NCI-H1436 (cell line): ENCODE measurements around the gene KRT37.
"Not testable (repeated sequence)": the region's sequence is repeated elsewhere in the genome, so short reads cannot be mapped to it uniquely, and the experiment has no call there.

Experiments used
- DNase-seq: peaks from one replicate; lab custom pipeline; 2025; lab: John Stamatoyannopoulos, UW

KRT37 gene

DNA sequence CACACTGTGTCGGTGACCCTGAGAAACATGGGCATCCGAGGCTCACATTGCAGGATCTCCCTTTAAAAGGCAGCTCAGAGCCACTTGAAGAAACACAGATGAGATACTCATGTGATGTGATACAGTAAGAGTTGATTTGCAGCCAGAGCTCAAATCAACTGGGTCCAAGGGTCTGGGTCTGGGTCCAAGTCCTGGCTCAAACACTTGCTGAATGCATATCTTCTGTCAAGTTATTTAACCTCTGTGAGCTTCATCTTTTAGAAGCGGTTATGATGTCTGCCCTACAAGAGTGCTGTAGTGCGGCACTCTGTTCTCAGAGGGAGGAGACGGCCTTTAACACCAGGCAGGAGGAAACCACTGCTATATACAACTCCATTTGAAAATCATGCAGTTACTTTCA is 10.0 kb upstream of the KRT37 start:
- no peak for DNase-seq

DNA sequence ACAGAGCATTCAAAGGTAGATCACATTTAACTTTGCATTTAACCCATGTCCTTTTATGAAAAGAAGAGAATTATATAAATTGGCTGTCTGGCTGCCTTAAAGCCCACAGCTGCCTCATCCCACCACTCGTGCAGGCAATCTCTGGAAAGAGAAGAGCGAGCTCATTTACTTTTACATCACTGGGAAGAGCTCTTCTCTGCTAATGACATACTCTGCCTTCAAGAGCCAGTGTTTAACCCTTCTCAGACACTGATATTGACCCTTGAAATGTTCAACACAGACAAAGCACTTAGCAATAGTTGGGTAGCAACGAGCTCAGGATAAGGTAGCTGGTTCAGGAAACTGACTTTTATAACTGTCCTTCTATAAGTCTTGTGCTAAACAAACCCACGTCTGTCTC is 9.6 kb upstream of the KRT37 start:
- DNase-seq, result no peak

- no peak for DNase-seq
Measured at GRCh38 chr17:41433586-41433985, 9.2 kb upstream of the KRT37 start.

DNA sequence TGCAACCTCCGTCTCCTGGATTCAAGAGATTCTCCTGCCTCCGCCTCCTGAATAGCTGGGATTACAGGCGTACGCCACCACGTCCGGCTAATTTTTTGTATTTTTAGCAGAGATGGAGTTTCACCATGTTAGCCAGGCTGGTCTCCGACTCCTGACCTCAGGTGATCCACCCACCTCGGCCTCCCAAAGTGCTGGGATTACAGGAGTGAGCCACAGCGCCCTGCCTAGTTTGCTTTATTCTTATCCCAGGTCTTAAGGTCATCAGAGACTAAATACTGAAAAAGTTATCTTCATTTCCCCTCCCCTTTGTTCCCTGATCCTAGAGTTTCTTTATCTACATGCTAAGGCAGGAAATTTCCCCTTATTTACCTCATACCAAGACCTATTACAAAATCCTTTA is 6.0 kb upstream of the KRT37 start:
- DNase-seq, result not testable (repeated sequence)

- DNase-seq, result no peak
Measured at GRCh38 chr17:41429667-41430066, 5.3 kb upstream of the KRT37 start.

- DNase-seq, result no peak
Measured at GRCh38 chr17:41428591-41429291, 4.4 kb upstream of the KRT37 start.

- DNase-seq, result not testable (repeated sequence)
Measured at GRCh38 chr17:41422586-41422985, 1.8 kb downstream of the KRT37 start.

- DNase-seq, result no peak
Measured at GRCh38 chr17:41421617-41422016, 2.8 kb downstream of the KRT37 start.

DNA sequence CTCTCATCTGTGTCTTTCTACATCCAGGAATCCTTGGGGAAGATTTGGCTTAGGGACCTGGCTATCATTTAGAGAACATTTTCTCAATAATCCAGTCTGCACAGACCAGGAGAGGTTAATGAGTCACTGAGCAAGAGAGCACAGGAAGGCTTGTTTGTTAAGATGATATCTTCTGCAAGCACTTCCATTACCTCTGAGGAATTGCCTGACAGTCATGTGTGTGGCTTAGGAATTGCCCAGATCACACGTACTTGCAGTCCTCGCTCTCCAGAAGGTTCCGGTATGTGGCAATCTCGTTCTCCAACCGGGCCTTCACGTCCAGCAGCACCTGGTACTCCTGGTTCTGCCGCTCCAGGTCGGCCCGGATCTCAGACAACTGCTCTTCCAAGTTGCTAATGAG is 3.3 kb downstream of the KRT37 start:
- DNase-seq, result no peak

GRCh38 chr17:41420134-41420533 is 4.3 kb downstream of the KRT37 start:
- no peak for DNase-seq

- DNase-seq, result no peak
Measured at GRCh38 chr17:41419716-41420115, 4.7 kb downstream of the KRT37 start.

- DNase-seq, result no peak
Measured at GRCh38 chr17:41418116-41418860, 6.1 kb downstream of the KRT37 start.

GRCh38 chr17:41417576-41418015 is 6.8 kb downstream of the KRT37 start:
- DNase-seq, result no peak

- DNase-seq, result no peak
Measured at GRCh38 chr17:41417127-41417526, 7.3 kb downstream of the KRT37 start.

DNA sequence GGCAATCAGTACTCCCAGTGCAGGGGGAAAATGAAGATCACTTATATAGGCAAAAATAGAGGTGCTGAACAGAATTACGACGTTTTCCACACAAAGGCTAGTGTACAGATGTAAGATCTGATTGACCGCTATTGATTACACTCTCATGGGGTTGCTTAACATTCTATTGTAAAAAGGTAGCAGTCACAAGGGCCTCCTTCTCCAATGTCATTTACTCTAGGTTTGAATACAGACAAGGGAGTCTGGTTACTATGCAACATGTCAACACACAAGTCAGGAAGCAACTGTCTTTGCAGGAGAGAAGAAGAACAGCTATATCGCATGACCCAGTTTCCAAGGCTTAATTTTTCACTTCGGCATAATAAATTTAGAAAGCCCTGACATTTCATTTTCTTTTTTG is 7.9 kb downstream of the KRT37 start:
- DNase-seq, result no peak

DNA sequence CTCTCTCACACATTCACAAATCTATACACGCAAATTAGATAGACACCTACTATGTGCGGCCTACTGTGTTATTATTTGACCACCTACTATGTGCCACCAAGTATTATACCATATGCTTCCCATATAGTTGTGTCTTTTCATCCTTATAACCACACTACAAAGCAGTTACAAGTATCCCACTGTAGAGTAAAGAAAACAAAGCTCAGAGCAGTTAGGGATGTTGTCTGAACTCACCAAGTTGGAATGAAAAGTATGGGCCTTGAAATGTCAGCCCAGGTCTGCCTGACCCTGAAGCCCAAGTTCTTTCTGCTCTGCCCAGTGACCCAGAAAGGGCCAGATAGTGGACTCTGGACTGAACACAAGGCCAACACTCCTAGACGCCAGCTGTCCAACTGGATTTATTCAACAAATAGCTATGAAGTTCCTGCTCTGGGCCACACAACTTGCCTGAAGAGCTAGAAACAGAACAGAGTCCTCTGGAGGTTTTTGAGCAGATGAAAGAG is 8.5 kb downstream of the KRT37 start:
- DNase-seq, result no peak

- DNase-seq, result no peak
Measured at GRCh38 chr17:41415411-41415810, 9.0 kb downstream of the KRT37 start.

DNA sequence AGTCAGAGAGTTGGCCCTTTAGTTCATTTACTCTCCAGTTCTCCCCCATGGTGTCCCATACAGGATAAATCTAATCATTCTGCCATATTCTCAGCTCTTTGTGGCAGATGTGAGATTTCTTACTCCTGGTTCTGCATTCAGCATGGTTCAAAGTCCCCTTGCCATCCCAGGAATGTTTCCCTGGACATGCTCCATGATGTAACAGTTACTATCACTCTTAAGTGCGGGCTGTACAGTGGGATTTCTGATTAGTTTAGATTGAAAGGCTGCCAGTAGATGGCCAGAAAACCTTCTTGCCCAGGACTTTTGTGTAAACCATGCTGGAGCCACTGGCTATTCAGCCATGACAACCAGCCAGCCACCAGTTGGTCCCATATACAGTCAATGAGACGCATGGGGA is 10.4 kb downstream of the KRT37 start:
- no peak for DNase-seq

DNA sequence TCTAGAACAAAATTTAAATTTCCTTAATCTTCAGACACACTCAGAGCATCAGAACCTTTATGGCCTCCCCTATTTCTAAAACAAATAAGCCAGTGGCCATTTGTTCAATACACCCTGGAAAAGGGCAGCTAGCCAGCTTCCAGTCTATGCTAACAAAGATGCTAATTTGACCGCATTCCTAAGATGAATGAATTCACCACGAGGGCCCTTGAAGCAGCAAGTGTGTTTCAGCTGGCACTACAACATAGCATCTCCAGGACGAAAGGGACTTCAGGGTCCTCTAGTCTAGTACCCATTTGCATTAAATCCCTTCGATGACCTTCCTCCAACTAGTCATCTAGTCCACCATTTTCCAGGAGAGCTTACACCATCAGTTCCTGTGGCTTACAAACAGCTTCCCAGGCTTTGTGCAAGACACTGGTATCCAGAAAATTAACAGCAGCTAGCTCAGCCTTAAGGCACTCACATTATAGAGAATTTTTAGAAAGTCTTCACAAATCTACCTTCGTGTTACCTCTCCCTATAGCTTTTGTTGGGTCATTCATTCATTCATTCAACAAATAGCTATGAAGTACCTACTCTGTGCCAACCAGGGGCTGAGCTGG is 10.9 kb downstream of the KRT37 start:
- no peak for DNase-seq

DNA sequence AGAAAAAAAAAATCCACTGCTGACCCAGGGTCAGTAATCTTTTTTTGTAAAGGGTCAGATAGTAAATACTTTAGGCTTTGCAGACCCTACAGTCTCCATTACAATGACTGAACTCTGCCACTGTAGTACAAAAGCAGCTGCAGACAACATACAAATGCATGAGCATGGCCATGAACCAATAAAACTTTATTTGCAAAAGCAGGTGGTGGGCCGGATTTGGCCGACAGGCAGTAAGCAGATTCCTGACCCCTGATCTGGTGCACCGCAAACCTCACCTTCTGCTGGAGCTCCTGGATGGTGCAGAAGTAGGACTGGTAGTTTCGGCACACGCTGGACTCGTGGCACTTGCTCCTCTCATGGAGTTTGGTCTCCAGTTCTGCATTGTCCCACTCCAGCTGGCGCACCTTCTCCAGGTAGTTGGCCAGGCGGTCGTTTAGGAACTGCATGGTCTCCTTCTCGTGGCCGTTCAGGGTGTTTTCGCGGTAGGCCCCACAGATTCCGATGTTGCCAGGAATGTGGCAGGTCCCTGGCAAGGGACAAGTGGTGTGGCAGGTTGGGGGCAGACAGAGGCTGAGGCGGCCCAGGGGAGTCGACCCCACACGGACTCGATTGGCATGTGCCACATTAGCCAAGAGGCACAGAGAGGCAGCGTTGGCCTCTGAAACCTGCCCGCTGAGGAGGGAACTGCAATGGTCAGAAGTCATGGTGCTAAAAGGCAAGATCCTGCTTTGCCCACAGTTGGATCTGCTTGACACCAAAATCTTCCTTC is 13.1 kb downstream of the KRT37 start:
- DNase-seq, result no peak

GRCh38 chr17:41407226-41407625 is 17.2 kb downstream of the KRT37 start:
- no peak for DNase-seq

DNA sequence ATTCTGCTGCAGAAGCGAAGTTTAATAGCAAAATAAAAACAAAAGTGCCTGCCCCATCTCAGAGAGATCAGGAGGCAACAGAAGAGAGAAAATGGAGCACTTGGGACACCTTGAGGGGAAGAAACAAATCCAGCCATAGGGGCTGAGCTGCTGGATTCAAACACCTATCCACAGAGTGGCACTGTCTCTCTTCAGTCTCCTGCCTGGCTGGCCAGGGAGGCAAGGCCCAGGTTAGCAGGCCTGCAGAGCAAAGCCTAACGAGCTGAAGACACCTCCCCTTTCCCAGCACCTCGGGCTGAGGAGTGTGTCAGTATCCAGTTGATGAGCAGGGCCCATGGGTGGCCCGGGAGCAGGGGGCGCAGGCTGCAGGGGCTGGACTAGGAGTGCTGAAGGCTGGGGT is 18.2 kb downstream of the KRT37 start:
- DNase-seq, result no peak
